ENCODE results near the gene SEC24B.
"Not testable (repeated sequence)": the region's sequence is repeated elsewhere in the genome, so short reads cannot be mapped to it uniquely, and the experiment has no call there.

The SEC24B gene

GRCh38 chr4:109574931-109575804 is 141.6 kb downstream of the SEC24B start:
- DNase-seq (ENCODE audit: low read depth in 2 of 3, low spot score in 2 of 3), result no peak

- no peak for DNase-seq (ENCODE audit: low read depth in 2 of 3, low spot score in 2 of 3)
Observed at GRCh38 chr4:109576462-109576861, 142.8 kb downstream of the SEC24B start.

GRCh38 chr4:109578846-109579245 is 145.2 kb downstream of the SEC24B start:
- no peak for DNase-seq (ENCODE audit: low read depth in 2 of 3, low spot score in 2 of 3)

- DNase-seq (ENCODE audit: low read depth in 2 of 3, low spot score in 2 of 3), result not testable (repeated sequence)
Observed at GRCh38 chr4:109579997-109580396, 146.4 kb downstream of the SEC24B start.

GRCh38 chr4:109588176-109588575 is 154.6 kb downstream of the SEC24B start:
- peak in 2 of 3 experiments; percentile 4 to 21 for DNase-seq (ENCODE audit: low read depth in 2 of 3, low spot score in 2 of 3)

GRCh38 chr4:109589119-109589518 is 155.5 kb downstream of the SEC24B start:
- DNase-seq (ENCODE audit: low read depth in 2 of 3, low spot score in 2 of 3), result no peak

- no peak for DNase-seq (ENCODE audit: low read depth in 2 of 3, low spot score in 2 of 3)
Observed at GRCh38 chr4:109589605-109590004, 156.0 kb downstream of the SEC24B start.

Measured in activated CD8-positive, alpha-beta memory T cell treated with anti-CD3 and anti-CD28 coated beads for 48 hours (primary cell).